ENCODE data around the gene TAT.

TAT gene

GRCh38 chr16:71547168-71547567 lies 29.7 kb downstream of the TAT start:
- Histone ChIP-seq H3K4me1 (ENCODE audit: control insufficient read depth, insufficient read depth, low read length, poor library complexity, severe bottlenecking) (no peaks in the 10 kb centered on the region), H3K9me3 (ENCODE audit: control insufficient read depth, low read length) (no peaks in the 10 kb centered on the region), H3K27ac (ENCODE audit: insufficient read depth, low read length, poor library complexity, severe bottlenecking) (no peak overlapping the region), H3K27me3 (replicated peaks; ENCODE audit: control insufficient read depth, insufficient read depth, low read length, poor library complexity, severe bottlenecking) (no peaks in the 10 kb centered on the region), H3K4me3 (ENCODE audit: insufficient read depth, low read depth, low read length, poor library complexity, severe bottlenecking) (no peak overlapping the region), H3K36me3 (ENCODE audit: control insufficient read depth, insufficient read depth, low read length) (no peaks in the 10 kb centered on the region)
- DNase-seq, result no peak

GRCh38 chr16:71542377-71542776 lies 34.5 kb downstream of the TAT start:
- no peak overlapping the region for H3K27ac ChIP-seq (ENCODE audit: insufficient read depth, low read length, poor library complexity, severe bottlenecking)
- H3K36me3 ChIP-seq (ENCODE audit: control insufficient read depth, insufficient read depth, low read length), result no peaks in the 10 kb centered on the region
- no peaks in the 10 kb centered on the region for H3K4me1 ChIP-seq (ENCODE audit: control insufficient read depth, insufficient read depth, low read length, poor library complexity, severe bottlenecking)
- H3K9me3 ChIP-seq (ENCODE audit: control insufficient read depth, low read length), result no peaks in the 10 kb centered on the region
- DNase-seq, result peak in 1 of 3 donors; percentile 20
- H3K27me3 ChIP-seq (replicated peaks; ENCODE audit: control insufficient read depth, insufficient read depth, low read length, poor library complexity, severe bottlenecking), result no peaks in the 10 kb centered on the region
- no peak overlapping the region for H3K4me3 ChIP-seq (ENCODE audit: insufficient read depth, low read depth, low read length, poor library complexity, severe bottlenecking)

- DNase-seq, result no peak
- Histone ChIP-seq H3K4me3 (ENCODE audit: insufficient read depth, low read depth, low read length, poor library complexity, severe bottlenecking) (no peak overlapping the region), H3K4me1 (ENCODE audit: control insufficient read depth, insufficient read depth, low read length, poor library complexity, severe bottlenecking) (no peaks in the 10 kb centered on the region), H3K27me3 (replicated peaks; ENCODE audit: control insufficient read depth, insufficient read depth, low read length, poor library complexity, severe bottlenecking) (no peaks in the 10 kb centered on the region), H3K36me3 (ENCODE audit: control insufficient read depth, insufficient read depth, low read length) (no peaks in the 10 kb centered on the region), H3K9me3 (ENCODE audit: control insufficient read depth, low read length) (no peaks in the 10 kb centered on the region), H3K27ac (ENCODE audit: insufficient read depth, low read length, poor library complexity, severe bottlenecking) (no peak overlapping the region)
These were observed 39.2 kb downstream of the TAT start for GRCh38 chr16:71537643-71538042.

GRCh38 chr16:71536752-71537499 lies 40.0 kb downstream of the TAT start:
- Histone ChIP-seq H3K9me3 (ENCODE audit: control insufficient read depth, low read length) (no peaks in the 10 kb centered on the region), H3K27ac (ENCODE audit: insufficient read depth, low read length, poor library complexity, severe bottlenecking) (no peak overlapping the region), H3K27me3 (replicated peaks; ENCODE audit: control insufficient read depth, insufficient read depth, low read length, poor library complexity, severe bottlenecking) (no peaks in the 10 kb centered on the region), H3K4me1 (ENCODE audit: control insufficient read depth, insufficient read depth, low read length, poor library complexity, severe bottlenecking) (no peaks in the 10 kb centered on the region), H3K4me3 (ENCODE audit: insufficient read depth, low read depth, low read length, poor library complexity, severe bottlenecking) (no peak overlapping the region), H3K36me3 (ENCODE audit: control insufficient read depth, insufficient read depth, low read length) (no peaks in the 10 kb centered on the region)
- no peak for DNase-seq

- no peak for DNase-seq
- Histone ChIP-seq H3K9me3 (ENCODE audit: control insufficient read depth, low read length) (no peaks in the 10 kb centered on the region), H3K27me3 (replicated peaks; ENCODE audit: control insufficient read depth, insufficient read depth, low read length, poor library complexity, severe bottlenecking) (no peaks in the 10 kb centered on the region), H3K36me3 (ENCODE audit: control insufficient read depth, insufficient read depth, low read length) (no peaks in the 10 kb centered on the region), H3K4me3 (ENCODE audit: insufficient read depth, low read depth, low read length, poor library complexity, severe bottlenecking) (no peak overlapping the region), H3K27ac (ENCODE audit: insufficient read depth, low read length, poor library complexity, severe bottlenecking) (no peak overlapping the region), H3K4me1 (ENCODE audit: control insufficient read depth, insufficient read depth, low read length, poor library complexity, severe bottlenecking) (no peaks in the 10 kb centered on the region)
These were observed 44.5 kb downstream of the TAT start for GRCh38 chr16:71532366-71532765.

GRCh38 chr16:71528863-71529262 lies 48.0 kb downstream of the TAT start:
- Histone ChIP-seq H3K27me3 (replicated peaks; ENCODE audit: control insufficient read depth, insufficient read depth, low read length, poor library complexity, severe bottlenecking) (peaks cover 6% of the 10 kb centered on the region), H3K4me1 (ENCODE audit: control insufficient read depth, insufficient read depth, low read length, poor library complexity, severe bottlenecking) (no peaks in the 10 kb centered on the region), H3K4me3 (ENCODE audit: insufficient read depth, low read depth, low read length, poor library complexity, severe bottlenecking) (no peak overlapping the region), H3K27ac (ENCODE audit: insufficient read depth, low read length, poor library complexity, severe bottlenecking) (no peak overlapping the region), H3K9me3 (ENCODE audit: control insufficient read depth, low read length) (no peaks in the 10 kb centered on the region), H3K36me3 (ENCODE audit: control insufficient read depth, insufficient read depth, low read length) (no peaks in the 10 kb centered on the region)
- DNase-seq, result no peak

- no peak for DNase-seq
- Histone ChIP-seq H3K4me3 (ENCODE audit: insufficient read depth, low read depth, low read length, poor library complexity, severe bottlenecking) (no peak overlapping the region), H3K4me1 (ENCODE audit: control insufficient read depth, insufficient read depth, low read length, poor library complexity, severe bottlenecking) (no peaks in the 10 kb centered on the region), H3K27ac (ENCODE audit: insufficient read depth, low read length, poor library complexity, severe bottlenecking) (no peak overlapping the region), H3K36me3 (ENCODE audit: control insufficient read depth, insufficient read depth, low read length) (no peaks in the 10 kb centered on the region), H3K9me3 (ENCODE audit: control insufficient read depth, low read length) (no peaks in the 10 kb centered on the region), H3K27me3 (replicated peaks; ENCODE audit: control insufficient read depth, insufficient read depth, low read length, poor library complexity, severe bottlenecking) (peaks cover 6% of the 10 kb centered on the region)
These were observed 48.6 kb downstream of the TAT start for GRCh38 chr16:71528257-71528656.

GRCh38 chr16:71526111-71526631 lies 50.7 kb downstream of the TAT start, which contains the start of gene CHST4:
Gene CHST4, plus strand, starts transcription at chr16:71526426. Its CDS starts 10,252 bp downstream, at chr16:71536678.
- H3K27ac ChIP-seq (ENCODE audit: insufficient read depth, low read length, poor library complexity, severe bottlenecking), result no peak within 1 kb of the TSS
- no peaks in the 10 kb centered on the region for H3K36me3 ChIP-seq (ENCODE audit: control insufficient read depth, insufficient read depth, low read length)
- no peak for DNase-seq
- H3K4me3 ChIP-seq (ENCODE audit: insufficient read depth, low read depth, low read length, poor library complexity, severe bottlenecking), result no peak within 1 kb of the TSS
- no peaks in the 10 kb centered on the region for H3K4me1 ChIP-seq (ENCODE audit: control insufficient read depth, insufficient read depth, low read length, poor library complexity, severe bottlenecking)
- H3K27me3 ChIP-seq (replicated peaks; ENCODE audit: control insufficient read depth, insufficient read depth, low read length, poor library complexity, severe bottlenecking), result peaks cover 6% of the 10 kb centered on the region
- H3K9me3 ChIP-seq (ENCODE audit: control insufficient read depth, low read length), result no peaks in the 10 kb centered on the region

- no peak for DNase-seq
- Histone ChIP-seq H3K27ac (ENCODE audit: insufficient read depth, low read length, poor library complexity, severe bottlenecking) (no peak overlapping the region), H3K36me3 (ENCODE audit: control insufficient read depth, insufficient read depth, low read length) (no peaks in the 10 kb centered on the region), H3K9me3 (ENCODE audit: control insufficient read depth, low read length) (no peaks in the 10 kb centered on the region), H3K4me1 (ENCODE audit: control insufficient read depth, insufficient read depth, low read length, poor library complexity, severe bottlenecking) (no peaks in the 10 kb centered on the region), H3K4me3 (ENCODE audit: insufficient read depth, low read depth, low read length, poor library complexity, severe bottlenecking) (no peak overlapping the region), H3K27me3 (replicated peaks; ENCODE audit: control insufficient read depth, insufficient read depth, low read length, poor library complexity, severe bottlenecking) (peaks cover 6% of the 10 kb centered on the region)
These were observed 52.0 kb downstream of the TAT start for GRCh38 chr16:71524566-71525553.

- H3K4me3 ChIP-seq (ENCODE audit: insufficient read depth, low read depth, low read length, poor library complexity, severe bottlenecking), result no peak overlapping the region
- no peak overlapping the region for H3K27ac ChIP-seq (ENCODE audit: insufficient read depth, low read length, poor library complexity, severe bottlenecking)
- H3K9me3 ChIP-seq (ENCODE audit: control insufficient read depth, low read length), result no peaks in the 10 kb centered on the region
- peaks cover 6% of the 10 kb centered on the region for H3K27me3 ChIP-seq (replicated peaks; ENCODE audit: control insufficient read depth, insufficient read depth, low read length, poor library complexity, severe bottlenecking)
- H3K4me1 ChIP-seq (ENCODE audit: control insufficient read depth, insufficient read depth, low read length, poor library complexity, severe bottlenecking), result no peaks in the 10 kb centered on the region
- no peak for DNase-seq
- no peaks in the 10 kb centered on the region for H3K36me3 ChIP-seq (ENCODE audit: control insufficient read depth, insufficient read depth, low read length)
These were observed 56.3 kb downstream of the TAT start for GRCh38 chr16:71520550-71520949.
